Stimulated activated CD4-positive, alpha-beta T cell treated with anti-CD3 and anti-CD28 coated beads, Interleukin-12 subunit alpha, Interleukin-12 subunit beta, amount 100 ng/mL, for 4 hours (primary cell): Measurements from ENCODE around the gene LILRB1.
"Not testable (repeated sequence)": the region's sequence is repeated elsewhere in the genome, so short reads cannot be mapped to it uniquely, and the experiment has no call there.

Experiments
- DNase-seq: peaks from one replicate; pipeline ENCODE4 v3.0.0-alpha.2; 2020

The LILRB1 gene

DNA sequence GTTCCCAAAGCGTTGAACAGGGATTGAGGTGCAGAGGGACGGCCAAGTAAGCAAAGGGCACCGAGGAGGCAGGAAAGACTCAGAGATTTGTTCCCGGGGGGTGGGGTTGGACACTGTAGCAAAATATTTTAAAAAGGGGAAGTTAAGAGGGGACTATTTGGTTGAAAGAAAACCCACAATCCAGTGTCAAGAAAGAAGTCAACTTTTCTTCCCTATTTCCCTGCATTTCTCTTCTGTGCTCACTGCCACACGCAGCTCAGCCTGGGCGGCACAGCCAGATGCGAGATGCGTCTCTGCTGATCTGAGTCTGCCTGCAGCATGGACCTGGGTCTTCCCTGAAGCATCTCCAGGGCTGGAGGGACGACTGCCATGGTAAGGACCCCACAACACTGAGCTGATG lies at the start of gene LILRB1:
LILRB1 (plus strand) TSS at position 223 of the 400 bp plus-strand sequence. CDS start 590 bp downstream, outside the sequence.
- DNase-seq, result not testable (repeated sequence)

DNA sequence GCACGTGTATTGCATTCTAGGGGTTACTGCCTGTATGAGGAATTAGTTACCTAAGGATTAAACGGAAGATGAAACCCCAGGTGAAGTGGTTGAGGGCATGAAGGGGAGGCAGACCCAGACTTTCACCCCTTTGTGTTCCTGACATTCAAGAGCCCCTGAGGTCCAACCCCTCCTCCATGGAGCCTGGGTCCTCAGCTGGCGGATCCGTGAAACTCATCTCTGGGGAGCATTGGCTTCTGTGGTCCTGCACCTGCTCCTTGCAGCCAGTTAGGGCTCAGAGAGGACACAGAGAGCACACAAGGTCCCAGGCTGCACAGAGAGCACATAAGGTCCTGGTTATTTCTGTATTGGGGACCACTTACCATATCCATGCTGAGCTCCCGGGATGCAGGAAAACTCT lies 43.9 kb upstream of the LILRB1 start:
- DNase-seq, result no peak

DNA sequence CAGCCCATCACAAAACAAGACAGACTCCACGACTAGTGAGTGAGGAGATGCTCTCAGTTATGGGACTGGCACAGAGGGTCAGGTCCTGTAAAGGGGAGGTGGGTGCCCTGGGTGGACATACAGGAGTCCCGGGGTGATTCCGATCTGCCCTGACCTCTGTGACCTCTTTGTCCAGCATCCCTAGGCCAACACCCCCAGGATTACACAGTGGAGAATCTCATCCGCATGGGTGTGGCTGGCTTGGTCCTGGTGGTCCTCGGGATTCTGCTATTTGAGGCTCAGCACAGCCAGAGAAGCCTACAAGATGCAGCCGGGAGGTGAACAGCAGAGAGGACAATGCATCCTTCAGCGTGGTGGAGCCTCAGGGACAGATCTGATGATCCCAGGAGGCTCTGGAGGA lies 43.3 kb upstream of the LILRB1 start:
- DNase-seq, result no peak

DNA sequence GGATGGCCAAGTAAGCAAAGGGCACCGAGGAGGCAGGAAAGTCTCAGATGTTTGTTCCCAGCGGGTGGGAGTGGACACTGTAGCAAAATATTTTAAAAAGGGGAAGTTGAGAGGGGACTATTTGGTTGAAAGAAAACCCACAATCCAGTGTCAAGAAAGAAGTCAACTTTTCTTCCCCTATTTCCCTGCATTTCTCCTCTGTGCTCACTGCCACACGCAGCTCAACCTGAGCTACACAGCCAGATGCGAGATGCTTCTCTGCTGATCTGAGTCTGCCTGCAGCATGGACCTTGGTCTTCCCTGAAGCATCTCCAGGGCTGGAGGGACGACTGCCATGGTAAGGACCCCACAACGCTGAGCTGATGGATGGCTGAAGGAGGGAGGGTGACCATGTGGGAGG lies 36.8 kb upstream of the LILRB1 start, which contains the start of gene LILRA1:
LILRA1 (plus strand) TSS at position 188 of the 400 bp plus-strand sequence. CDS start 613 bp downstream, outside the sequence.
- DNase-seq, result not testable (repeated sequence)

DNA sequence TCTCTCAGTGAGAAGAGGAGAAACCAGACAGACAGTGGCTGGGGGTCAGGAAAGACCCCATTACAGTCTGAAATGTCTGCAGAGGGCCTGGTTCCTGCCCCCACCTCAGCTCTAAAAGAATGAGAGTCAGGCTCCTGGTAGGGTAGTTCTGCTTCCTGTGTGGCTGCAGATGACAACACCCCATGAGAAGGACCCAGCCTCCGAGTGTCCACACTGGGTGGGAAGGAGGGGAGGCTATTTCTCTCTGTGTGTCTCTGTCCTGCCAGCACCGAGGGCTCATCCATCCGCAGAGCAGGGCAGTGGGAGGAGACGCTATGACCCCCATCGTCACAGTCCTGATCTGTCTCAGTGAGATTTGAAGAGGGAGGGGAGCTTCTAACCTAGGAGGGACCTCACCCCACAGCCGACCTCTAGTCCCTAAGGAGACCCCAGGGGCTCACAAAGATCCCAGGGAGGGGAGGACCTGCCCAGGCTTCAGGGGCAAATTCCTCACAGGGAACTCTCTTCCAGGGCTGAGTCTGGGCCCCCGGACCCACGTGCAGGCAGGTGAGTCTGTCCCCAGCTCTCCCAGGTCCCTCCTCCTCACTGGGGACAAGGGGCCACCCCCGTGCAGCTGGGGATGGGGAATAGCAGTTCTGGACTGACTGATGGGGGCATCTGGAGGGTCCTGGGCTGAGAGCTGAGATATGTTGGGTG lies 36.2 kb upstream of the LILRB1 start:
- not testable (repeated sequence) for DNase-seq

DNA sequence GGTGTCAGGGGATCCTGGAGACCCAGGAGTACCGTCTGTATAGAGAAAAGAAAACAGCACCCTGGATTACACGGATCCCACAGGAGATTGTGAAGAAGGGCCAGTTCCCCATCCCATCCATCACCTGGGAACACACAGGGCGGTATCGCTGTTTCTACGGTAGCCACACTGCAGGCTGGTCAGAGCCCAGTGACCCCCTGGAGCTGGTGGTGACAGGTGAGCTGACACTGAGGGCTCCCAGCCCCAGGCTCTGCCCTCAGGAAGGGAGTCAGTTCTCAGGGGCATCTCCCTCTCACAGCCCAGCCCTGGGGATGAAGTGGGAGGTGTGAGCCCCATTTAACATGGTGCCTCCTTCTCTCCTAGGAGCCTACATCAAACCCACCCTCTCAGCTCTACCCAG lies 35.5 kb upstream of the LILRB1 start:
- no peak for DNase-seq

DNA sequence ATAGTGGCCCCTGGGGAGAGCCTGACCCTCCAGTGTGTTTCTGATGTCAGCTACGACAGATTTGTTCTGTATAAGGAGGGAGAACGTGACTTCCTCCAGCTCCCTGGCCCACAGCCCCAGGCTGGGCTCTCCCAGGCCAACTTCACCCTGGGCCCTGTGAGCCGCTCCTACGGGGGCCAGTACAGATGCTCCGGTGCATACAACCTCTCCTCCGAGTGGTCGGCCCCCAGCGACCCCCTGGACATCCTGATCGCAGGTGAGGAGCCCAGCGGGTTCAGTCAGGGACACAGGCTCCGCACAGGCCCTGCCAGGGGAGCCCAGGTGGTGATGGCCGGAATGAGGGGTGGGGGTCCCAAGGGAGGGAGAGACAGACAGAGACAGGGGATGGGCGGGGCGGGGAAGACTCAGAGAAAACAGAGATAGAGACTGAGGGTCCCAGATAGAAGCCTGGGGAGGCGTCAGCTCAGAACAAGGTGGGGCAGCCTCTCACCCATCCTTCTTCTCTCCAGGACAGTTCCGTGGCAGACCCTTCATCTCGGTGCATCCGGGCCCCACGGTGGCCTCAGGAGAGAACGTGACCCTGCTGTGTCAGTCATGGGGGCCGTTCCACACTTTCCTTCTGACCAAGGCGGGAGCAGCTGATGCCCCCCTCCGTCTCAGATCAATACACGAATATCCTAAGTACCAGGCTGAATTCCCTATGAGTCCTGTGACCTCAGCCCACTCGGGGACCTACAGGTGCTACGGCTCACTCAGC lies 34.4 kb upstream of the LILRB1 start:
- DNase-seq, result not testable (repeated sequence)

DNA sequence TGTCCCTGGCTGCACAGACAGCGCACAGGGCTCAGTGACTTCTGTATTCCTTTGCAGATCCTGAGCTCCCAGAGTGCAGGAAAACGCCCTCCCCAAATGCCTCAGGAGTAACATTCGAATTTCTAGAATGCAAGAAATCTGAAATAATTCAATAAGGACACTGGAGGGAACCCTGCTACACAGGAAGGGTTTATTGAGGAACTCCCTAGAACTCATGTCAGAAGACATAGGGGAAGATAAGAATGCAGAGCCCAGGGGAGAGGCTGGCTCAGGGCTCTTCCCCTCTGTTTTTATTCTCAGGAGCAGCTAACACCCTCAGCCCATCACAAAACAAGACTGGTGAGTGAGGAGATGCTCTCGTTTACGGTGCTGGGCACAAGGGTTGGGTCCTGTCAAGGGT lies 30.1 kb upstream of the LILRB1 start:
- DNase-seq, result no peak

DNA sequence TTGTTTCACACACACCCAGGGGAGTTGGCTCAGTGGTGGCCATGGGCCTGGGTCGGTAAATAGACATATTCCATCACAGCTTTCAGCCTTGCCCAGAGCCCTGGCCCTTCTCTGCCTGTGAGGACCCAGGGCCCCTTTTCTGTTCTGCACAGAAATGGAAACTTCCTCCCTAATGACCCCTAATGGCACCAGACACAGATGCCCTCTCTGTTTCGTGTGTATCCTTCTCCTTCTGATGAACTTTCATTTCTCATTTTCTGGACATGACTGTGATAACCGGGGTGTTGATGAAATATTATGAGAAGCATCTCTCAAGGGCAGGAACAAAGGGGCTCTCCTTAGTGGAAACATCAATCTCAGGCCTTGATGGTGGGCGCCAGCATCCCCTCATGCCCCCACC lies 24.1 kb upstream of the LILRB1 start:
- DNase-seq, result no peak

DNA sequence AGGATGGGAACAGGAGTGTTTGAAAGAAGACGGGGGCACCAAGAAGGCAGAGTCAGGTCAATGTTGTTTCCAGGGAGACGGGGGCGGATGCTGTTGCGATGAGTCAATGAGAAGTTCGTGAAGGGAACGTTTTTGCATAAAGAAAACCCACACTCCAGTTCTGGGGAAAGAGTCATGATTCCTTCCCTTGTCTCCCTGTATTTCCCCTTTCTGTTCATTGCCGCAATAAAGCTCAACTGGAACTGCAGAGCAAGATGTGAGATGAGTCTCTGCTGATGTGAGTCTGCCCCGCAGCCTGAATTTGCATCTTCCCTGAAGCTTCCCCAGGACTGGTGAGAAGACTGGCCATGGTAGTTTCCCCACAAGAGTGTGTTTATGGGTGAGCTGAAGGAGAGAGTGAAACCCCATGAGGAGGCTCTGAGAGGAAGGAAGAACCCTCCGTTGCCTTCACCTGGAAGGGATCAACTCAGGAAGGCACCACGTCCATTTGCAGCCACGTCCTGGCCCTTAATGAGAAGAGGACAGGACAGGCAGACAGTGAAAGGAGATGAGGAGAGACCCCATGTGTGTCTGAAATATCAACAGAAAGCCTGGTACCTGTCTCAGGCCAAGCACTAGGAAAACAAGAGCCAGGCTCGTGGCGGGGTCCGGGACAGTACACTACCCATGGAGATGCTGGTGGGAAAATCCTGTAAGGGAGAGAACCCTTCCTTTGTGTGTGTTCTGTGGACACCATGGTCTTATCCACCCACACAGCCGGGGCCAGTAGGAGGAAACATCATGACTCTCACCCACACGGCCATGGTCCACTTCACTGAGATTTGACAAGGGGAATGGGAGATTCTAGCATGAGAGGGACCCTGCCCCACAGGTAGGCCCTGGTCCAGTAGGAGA lies 23.1 kb upstream of the LILRB1 start:
- no peak for DNase-seq

DNA sequence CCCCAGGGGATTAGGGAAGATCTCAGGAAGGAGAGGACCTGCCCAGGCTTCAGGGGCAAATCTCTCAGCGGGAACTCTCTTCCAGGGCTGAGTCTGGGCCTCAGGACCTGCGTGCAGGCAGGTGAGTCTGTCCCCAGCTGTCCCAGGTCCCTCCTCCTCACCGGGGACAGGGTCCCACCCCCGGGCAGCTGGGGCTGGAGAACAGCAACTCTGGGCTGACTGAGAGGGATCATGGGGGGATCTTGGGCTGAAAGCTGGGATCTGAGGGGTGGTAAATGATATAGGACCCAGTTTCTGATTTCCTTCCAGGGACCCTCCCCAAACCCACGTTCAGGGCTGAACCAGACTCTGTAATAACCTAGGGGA lies 22.5 kb upstream of the LILRB1 start:
- no peak for DNase-seq

DNA sequence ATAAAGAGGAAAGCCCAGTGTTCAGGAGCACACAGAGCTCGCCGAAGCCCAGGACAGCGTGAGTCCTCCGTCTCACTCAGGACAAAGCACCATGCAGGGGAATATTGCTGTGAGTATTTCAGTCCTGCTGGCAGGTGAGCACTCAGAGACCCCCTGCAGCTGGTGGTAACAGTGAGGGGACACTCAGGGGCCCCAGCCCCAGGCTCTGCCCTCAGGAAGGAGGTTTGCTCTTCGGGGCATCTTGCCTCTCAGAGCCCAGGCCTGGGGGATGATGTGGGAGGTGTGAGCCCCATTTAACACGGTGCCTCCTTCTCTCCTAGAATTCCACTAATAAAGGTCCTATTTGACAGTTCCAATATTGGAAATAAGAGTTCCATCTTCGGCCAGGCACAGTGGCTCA lies 22.1 kb upstream of the LILRB1 start:
- no peak for DNase-seq

DNA sequence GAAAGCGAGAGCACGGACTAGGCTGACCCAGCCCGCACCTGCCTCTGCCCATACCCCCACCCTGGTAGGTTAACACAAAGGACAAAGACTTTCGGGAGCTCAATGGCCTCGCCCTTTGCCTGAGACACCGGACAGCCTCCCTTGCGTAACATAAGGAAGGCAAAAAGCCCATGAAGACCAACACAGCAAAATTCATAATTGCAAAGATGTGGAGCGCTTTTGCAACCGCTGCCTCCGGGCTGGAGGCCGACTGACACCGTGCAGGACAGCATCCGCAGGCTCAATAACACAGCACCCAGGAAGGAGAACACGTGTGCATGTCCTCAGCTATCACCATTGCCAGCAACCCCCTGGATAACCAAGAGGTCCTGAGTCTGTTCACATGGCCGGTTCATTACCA lies 21.5 kb upstream of the LILRB1 start:
- no peak for DNase-seq

DNA sequence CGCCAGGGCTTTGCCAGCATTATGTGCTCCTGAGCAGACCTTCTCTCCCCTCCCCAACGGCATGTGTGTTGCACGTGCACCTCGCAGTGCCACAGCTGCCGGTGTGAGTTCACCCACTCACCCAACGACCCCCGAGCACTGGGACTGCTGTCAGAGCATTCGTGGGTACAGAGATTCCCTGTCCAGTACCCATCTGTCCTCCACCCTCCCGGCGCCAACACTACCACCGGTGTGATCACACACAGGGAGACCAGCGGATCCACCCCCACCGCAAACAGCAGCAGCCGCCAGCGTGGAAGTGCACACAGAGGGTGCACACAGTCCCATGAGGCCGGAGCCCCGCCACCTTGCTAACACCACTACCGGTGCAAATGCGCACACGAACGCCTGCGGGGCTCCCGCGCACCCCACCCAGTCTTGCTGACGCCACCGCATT lies 20.9 kb upstream of the LILRB1 start:
- DNase-seq, result no peak

DNA sequence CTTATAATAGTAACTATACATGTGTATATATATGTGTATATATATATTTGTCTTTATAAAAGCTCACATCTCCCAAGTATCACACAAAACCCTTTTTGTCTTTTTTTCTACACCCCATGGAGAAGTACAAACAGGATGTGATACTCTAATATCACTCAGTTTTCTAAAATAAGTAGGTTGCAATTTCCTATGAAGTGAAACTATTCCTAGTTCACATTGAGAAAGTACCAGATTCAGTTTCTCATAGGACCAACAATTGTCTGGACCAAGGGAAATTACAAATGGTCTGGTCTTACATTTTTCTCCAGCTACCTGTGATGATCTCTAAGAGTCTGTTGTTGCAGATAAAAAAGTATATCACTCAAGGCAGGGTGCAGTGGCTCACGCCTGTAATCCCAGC lies 17.9 kb upstream of the LILRB1 start:
- no peak for DNase-seq

DNA sequence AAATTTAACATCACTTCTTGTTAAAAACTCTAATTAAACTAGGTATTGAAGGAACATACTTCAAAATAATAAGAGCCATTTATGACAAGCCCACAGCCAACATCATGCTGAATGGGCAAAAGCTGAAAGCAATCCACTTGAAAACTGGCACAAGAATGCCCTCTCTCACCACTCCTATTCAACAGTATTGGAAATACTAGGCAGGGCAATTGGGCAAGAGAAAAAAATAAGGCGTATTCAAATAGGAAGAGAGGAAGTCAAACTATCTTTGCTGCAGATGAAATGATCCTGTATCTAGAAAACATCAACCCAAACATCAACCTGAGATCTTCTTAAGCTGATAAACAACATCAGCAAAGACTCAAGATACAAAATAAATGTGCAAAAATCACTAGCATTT lies 15.6 kb upstream of the LILRB1 start:
- no peak for DNase-seq

DNA sequence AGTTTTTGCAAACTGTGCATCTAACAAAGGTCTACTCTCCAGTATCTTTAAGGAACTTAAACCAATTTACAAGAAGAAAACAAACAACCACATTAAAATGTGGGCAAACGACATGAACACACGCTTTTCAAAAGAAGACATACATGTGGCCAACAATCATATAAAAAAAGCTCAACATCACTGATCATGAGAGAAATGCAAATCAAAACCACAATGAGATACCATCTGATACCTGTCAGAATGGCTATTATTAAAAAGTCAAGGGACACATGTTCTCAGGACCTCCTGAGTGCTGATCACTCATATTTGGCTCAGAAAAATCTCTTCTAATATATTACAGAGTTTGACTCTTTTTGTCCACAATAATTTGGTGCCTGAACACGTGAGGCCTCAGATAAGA lies 14.2 kb upstream of the LILRB1 start:
- no peak for DNase-seq

DNA sequence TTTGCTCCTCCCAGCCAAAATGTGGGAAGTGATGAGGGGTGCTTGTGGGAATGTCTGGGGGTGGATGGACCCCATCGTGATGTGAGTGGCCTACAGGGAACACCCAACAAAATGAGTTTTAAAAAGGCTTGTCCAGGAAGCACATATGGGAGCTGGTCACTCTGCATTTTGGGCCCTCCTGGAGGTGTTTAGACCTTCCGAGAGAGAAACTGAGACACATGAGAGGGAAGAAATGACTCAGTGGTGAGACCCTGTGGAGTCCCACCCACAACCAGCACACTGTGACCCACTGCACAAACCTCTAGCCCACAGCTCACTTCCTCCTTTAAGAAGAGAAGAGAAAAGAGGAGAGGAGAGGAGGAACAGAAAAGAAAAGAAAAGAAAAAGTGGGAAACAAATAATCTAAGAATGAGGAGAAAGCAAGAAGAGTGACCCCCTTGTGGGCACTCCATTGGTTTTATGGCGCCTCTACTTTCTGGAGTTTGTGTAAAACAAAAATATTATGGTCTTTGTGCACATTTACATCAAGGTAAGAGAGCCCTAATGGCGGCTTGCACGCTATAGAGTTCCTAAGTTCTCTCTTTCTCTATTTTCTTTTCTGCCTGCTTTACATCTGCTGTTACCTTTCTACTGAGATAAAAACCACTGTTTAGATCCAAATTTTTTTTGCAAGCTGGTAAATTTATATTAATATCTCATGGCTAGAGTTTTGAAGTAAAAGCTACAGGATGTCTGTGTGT lies 13.3 kb upstream of the LILRB1 start:
- DNase-seq, result no peak

DNA sequence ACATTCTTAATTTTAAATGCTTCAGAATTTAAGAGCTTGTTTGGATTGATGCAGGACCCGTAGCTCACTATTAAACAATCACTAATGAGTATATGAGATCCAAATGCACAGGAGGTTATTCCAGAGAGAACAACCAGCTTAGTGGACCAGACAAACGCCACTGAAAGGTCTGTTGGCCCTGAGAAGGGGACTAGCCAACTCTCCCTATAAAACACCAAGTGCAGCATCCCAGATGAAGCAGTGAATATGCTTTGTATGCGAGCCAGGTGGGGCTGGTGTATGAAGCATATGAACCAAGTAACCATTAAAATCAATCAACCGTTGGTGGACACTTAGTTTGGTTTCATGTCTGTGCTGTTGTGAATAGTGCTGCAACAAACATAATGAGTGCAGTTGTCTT lies 9.8 kb upstream of the LILRB1 start:
- no peak for DNase-seq

DNA sequence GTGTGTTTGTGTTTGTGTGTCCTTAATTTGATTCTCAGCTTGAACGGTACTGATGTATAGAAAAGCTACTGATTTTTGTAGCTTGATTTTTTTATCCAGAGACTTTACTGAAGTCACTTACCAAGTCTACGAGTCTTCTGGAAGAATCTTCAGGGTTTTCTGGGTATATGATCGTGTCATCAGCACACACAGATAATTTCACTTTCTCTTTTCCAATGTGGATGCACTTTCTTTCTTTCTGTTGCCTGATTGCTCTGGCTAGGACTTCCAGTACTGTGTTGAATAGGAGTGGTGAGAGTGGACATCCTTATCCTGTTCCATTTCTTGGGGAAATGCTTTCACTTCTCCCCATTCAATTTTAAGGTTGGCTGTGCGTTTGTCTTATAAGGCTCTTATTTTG lies 7.9 kb upstream of the LILRB1 start:
- DNase-seq, result no peak

DNA sequence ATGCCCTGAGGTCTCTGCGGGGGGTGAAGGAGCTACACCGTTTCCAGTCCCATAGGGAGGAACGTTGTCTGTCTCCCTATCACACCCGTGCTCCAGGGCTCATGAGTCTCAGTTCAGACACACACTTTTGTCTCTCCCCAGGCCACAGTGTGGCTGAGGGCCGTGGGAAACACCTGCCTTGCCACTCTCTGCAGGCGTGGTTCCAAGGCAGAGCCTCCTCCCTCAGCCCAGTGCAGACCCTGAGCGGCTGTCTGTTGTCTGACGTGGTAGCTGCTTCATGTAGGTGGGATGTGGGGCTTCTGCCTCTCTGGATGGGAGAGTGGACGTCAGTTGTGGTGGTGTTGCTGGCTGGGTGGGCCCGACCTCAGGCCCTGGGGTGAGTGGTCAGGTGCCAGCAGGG lies 6.0 kb upstream of the LILRB1 start:
- DNase-seq, result not testable (repeated sequence)

DNA sequence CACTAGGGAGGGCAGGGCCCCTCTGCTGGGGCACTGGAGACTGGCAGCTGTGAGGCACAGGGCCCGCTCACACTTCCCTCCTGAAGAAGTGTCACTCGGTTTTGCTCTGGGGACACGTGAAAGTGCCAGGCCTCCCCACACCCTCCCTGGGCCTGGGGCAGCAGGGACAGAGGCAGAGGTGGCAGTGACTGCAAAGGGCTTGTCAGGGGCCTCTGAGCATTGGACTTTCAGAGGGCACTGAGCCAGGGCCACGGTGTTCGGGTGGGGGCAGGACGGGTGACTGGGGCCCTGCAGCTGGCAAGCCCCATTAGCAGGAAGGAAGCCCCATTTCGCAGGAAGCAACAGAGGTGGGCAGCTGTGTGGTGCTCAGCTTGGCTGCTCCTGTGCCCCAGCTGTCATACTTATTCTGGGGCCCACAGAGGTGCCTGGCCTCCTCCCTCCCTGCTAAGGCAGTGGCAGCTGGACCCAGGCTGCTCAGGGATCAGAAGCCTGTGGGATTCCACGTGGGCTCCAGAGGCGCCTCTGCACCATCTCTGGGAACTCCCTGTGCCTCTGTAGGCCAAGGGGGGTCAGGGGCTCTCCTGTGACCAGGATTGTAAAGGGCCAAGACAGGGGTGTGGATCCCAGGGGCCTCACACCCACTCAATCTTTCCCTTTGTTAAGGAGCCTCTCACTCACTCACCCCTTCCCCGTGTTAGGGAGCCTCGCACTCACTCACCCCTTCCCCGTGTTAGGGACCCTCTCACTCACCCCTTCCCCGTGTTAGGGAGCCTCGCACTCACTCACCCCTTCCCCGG lies 5.2 kb upstream of the LILRB1 start:
- DNase-seq, result not testable (repeated sequence)
